SK-N-SH treated with all-trans-retinoic acid at 6 μM for 48 hours (cell line): ENCODE data around the gene XBP1.

Experiments
- ATAC-seq: fragments of 200-7000 bp; cut with Tn5 transposase; 3 replicates; pipeline ENCODE4 v1.9.1; 2020; ENCODE audit warnings: mild to moderate bottlenecking, moderate library complexity
- ARNTL ChIP-seq: fragments of 450-650 bp; formaldehyde crosslinking; IDR thresholded peaks from 2 replicates; pipeline ENCODE4 v1.5.0; 2020; ENCODE audit warnings: low read depth, mild to moderate bottlenecking, moderate library complexity, borderline replicate concordance
- BACH2 ChIP-seq: fragments of 250-450 bp; sonication (Bioruptor Pico); IDR thresholded peaks from 2 replicates; pipeline ENCODE4 v1.9.0; 2021; ENCODE audit warnings: mild to moderate bottlenecking, borderline replicate concordance
- CREB5 ChIP-seq: fragments of 250-450 bp; sonication (Bioruptor Pico); IDR thresholded peaks from 2 replicates; pipeline ENCODE4 v1.5.1; 2020; ENCODE audit warnings: low read depth, mild to moderate bottlenecking, moderate library complexity
- CSDC2 ChIP-seq: fragments of 250-450 bp; sonication (Bioruptor Pico); IDR thresholded peaks from 2 replicates; pipeline ENCODE4 v1.5.0; 2020; ENCODE audit warnings: mild to moderate bottlenecking, moderate library complexity
- CSRNP3 ChIP-seq: fragments of 250-450 bp; sonication (Bioruptor Pico); IDR thresholded peaks from 2 replicates; pipeline ENCODE4 v1.5.1; 2021; ENCODE audit warnings: mild to moderate bottlenecking, moderate library complexity
- ESRRG ChIP-seq: fragments of 250-450 bp; sonication (Bioruptor Pico); IDR thresholded peaks from 2 replicates; pipeline ENCODE4 v1.6.1; 2021; ENCODE audit warnings: mild to moderate bottlenecking
- GLIS3 ChIP-seq: fragments of 250-450 bp; sonication (Bioruptor Pico); IDR thresholded peaks from 2 replicates; pipeline ENCODE4 v1.5.0; 2020; ENCODE audit warnings: mild to moderate bottlenecking, moderate library complexity
- ISL1 ChIP-seq: fragments of 250-450 bp; sonication (Bioruptor Pico); IDR thresholded peaks from 2 replicates; pipeline ENCODE4 v2.1.2; 2022; ENCODE audit warnings: mild to moderate bottlenecking, moderate library complexity
- OSR1 ChIP-seq: fragments of 250-450 bp; sonication (Bioruptor Pico); IDR thresholded peaks from 2 replicates; pipeline ENCODE4 v1.8.0; 2022; ENCODE audit warnings: moderate library complexity, mild to moderate bottlenecking, inconsistent platforms
- PPARA ChIP-seq: fragments of 250-450 bp; sonication (Bioruptor Pico); IDR thresholded peaks from 2 replicates; pipeline ENCODE4 v1.5.0; 2020; ENCODE audit warnings: mild to moderate bottlenecking, borderline replicate concordance
- RARB ChIP-seq: fragments of 250-450 bp; sonication (Bioruptor Pico); IDR thresholded peaks from 2 replicates; pipeline ENCODE4 v1.8.0; 2021; ENCODE audit warnings: mild to moderate bottlenecking, moderate library complexity
- SNAI2 ChIP-seq: fragments of 250-450 bp; sonication (Bioruptor Pico); IDR thresholded peaks from 2 replicates; pipeline ENCODE4 v1.5.0; 2020; ENCODE audit warnings: mild to moderate bottlenecking, moderate library complexity
- TCF4 ChIP-seq: fragments of 250-450 bp; sonication (Bioruptor Pico); IDR thresholded peaks from 2 replicates; pipeline ENCODE4 v1.8.0; 2021; ENCODE audit warnings: mild to moderate bottlenecking, moderate library complexity, borderline replicate concordance
- TOX ChIP-seq: fragments of 250-450 bp; sonication (Bioruptor Pico); IDR thresholded peaks from 2 replicates; pipeline ENCODE4 v1.8.0; 2021; ENCODE audit warnings: mild to moderate bottlenecking, moderate library complexity, borderline replicate concordance
- ZC3H10 ChIP-seq: fragments of 250-450 bp; sonication (Bioruptor Pico); IDR thresholded peaks from 2 replicates; pipeline ENCODE4 v1.5.1; 2021; ENCODE audit warnings: mild to moderate bottlenecking, moderate library complexity
- ZFP3 ChIP-seq: fragments of 250-450 bp; sonication (Bioruptor Pico); IDR thresholded peaks from 2 replicates; pipeline ENCODE4 v1.5.0; 2020; ENCODE audit warnings: mild to moderate bottlenecking, moderate library complexity
- ZFP30 ChIP-seq: fragments of 450-650 bp; formaldehyde crosslinking; IDR thresholded peaks from 2 replicates; pipeline ENCODE4 v1.5.0; 2022; ENCODE audit warnings: mild to moderate bottlenecking, moderate library complexity
- ZNF565 ChIP-seq: fragments of 450-650 bp; formaldehyde crosslinking; conservative IDR thresholded peaks from 2 replicates; pipeline ENCODE4 v1.5.0; 2020; ENCODE audit warnings: low read depth, mild to moderate bottlenecking, moderate library complexity
- ZNF70 ChIP-seq: fragments of 450-650 bp; formaldehyde crosslinking; IDR thresholded peaks from 2 replicates; pipeline ENCODE4 v1.5.0; 2020; ENCODE audit warnings: mild to moderate bottlenecking, moderate library complexity
- ZNF8 ChIP-seq: fragments of 450-650 bp; formaldehyde crosslinking; IDR thresholded peaks from 2 replicates; pipeline ENCODE4 v1.5.0; 2020; ENCODE audit warnings: mild to moderate bottlenecking, moderate library complexity
- TF ChIP-seq, protein P1 (sequence below): fragments of 250-450 bp; sonication (Bioruptor Pico); IDR thresholded peaks from 2 replicates; pipeline ENCODE4 v1.5.0; 2020; ENCODE audit warnings: mild to moderate bottlenecking, moderate library complexity
- TF ChIP-seq, protein P2 (sequence below): fragments of 250-450 bp; sonication (Bioruptor Pico); IDR thresholded peaks from 2 replicates; pipeline ENCODE4 v1.8.0; 2021; ENCODE audit warnings: low read depth, mild to moderate bottlenecking, moderate library complexity, borderline replicate concordance

The XBP1 gene

DNA sequence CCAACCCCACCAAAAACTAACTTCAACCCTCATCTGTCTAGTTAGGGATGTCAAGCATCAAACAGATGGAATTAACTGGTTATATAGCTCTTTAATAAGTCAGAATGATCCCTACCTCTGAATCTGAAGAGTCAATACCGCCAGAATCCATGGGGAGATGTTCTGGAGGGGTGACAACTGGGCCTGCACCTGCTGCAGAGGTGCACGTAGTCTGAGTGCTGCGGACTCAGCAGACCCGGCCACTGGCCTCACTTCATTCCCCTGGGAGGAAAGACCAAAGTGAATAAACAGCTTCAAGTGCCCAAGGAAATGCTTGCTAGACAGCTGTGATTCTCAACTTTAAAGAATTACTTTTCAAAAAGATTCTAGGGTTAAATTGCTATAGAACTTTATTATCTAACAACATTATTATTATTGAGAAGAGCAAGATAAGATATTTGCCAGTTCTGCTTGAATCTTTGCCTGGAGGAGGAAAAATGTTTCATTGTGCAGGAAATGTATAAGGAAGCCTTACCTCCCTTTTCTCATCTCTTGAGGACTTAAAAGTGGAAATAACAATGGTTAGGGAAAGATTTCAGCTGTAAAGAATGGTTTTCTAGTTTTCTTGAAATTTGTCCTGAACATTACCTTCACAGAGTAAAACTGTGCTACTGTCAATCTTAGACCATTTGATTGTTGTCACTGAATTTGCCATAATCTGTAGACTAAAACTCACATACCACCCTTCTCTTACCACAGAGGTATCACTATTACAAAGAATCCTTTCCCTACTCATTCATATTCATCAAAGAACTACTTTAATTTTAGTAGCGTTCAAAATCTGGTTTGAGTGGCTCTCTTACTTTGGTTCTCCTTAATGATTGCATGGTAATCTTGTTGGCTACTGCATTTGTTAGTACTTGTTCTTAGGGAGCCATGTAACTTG lies 4.2 kb downstream of the XBP1 start:
- TF ChIP-seq RARB (CRISPR knock-in tag) (no peak), CSRNP3 (CRISPR knock-in tag) (no peak), TOX (CRISPR knock-in tag) (no peak), CSDC2 (CRISPR knock-in tag) (no peak), ISL1 (CRISPR knock-in tag) (no peak), ESRRG (CRISPR knock-in tag) (no peak), CREB5 (CRISPR knock-in tag) (no peak), BACH2 (no peak), ZNF70 (CRISPR knock-in tag) (no peak), ZNF565 (no peak), SNAI2 (no peak), TCF4 (CRISPR knock-in tag) (no peak), OSR1 (CRISPR knock-in tag) (no peak), ZC3H10 (CRISPR knock-in tag) (no peak), ZFP3 (CRISPR knock-in tag) (no peak)
- TF ChIP-seq, protein P1, sequence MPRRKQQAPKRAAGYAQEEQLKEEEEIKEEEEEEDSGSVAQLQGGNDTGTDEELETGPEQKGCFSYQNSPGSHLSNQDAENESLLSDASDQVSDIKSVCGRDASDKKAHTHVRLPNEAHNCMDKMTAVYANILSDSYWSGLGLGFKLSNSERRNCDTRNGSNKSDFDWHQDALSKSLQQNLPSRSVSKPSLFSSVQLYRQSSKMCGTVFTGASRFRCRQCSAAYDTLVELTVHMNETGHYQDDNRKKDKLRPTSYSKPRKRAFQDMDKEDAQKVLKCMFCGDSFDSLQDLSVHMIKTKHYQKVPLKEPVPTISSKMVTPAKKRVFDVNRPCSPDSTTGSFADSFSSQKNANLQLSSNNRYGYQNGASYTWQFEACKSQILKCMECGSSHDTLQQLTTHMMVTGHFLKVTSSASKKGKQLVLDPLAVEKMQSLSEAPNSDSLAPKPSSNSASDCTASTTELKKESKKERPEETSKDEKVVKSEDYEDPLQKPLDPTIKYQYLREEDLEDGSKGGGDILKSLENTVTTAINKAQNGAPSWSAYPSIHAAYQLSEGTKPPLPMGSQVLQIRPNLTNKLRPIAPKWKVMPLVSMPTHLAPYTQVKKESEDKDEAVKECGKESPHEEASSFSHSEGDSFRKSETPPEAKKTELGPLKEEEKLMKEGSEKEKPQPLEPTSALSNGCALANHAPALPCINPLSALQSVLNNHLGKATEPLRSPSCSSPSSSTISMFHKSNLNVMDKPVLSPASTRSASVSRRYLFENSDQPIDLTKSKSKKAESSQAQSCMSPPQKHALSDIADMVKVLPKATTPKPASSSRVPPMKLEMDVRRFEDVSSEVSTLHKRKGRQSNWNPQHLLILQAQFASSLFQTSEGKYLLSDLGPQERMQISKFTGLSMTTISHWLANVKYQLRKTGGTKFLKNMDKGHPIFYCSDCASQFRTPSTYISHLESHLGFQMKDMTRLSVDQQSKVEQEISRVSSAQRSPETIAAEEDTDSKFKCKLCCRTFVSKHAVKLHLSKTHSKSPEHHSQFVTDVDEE (CRISPR knock-in tag) = no peak
- TF ChIP-seq, protein P2, sequence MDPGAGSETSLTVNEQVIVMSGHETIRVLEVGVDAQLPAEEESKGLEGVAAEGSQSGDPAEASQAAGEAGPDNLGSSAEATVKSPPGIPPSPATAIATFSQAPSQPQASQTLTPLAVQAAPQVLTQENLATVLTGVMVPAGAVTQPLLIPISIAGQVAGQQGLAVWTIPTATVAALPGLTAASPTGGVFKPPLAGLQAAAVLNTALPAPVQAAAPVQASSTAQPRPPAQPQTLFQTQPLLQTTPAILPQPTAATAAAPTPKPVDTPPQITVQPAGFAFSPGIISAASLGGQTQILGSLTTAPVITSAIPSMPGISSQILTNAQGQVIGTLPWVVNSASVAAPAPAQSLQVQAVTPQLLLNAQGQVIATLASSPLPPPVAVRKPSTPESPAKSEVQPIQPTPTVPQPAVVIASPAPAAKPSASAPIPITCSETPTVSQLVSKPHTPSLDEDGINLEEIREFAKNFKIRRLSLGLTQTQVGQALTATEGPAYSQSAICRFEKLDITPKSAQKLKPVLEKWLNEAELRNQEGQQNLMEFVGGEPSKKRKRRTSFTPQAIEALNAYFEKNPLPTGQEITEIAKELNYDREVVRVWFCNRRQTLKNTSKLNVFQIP (CRISPR knock-in tag) = no peak
- no peak for ATAC-seq

DNA sequence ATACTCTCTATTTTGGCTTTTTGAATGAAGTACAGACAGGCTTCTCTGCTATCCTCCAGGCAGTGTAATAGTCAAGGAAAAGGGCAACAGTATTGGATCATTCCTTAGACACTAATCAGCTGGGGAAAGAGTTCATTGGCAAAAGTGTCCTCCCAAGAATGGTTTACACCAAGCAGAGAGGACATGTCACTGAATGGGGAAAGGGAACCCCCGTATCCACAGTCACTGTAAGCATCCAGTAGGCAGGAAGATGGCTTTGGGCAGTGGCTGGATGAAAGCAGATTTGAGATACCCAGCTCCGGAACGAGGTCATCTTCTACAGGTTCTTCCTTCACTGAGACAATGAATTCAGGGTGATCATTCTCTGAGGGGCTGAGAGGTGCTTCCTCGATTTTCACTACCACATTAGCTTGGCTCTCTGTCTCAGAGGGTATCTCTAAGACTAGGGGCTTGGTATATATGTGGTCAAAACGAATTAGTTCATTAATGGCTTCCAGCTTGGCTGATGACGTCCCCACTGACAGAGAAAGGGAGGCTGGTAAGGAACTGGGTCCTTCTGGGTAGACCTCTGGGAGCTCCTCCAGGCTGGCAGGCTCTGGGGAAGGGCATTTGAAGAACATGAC lies 5.2 kb downstream of the XBP1 start:
- no peak for TF ChIP-seq GLIS3
- no peak for TF ChIP-seq ZFP30 (CRISPR knock-in tag)
- TF ChIP-seq ZNF8 = no peak
- ATAC-seq = no peak

- no peak for ATAC-seq
- no peak for TF ChIP-seq PPARA (CRISPR knock-in tag)
- no peak for TF ChIP-seq ARNTL (CRISPR knock-in tag)
- TF ChIP-seq, protein P2 (CRISPR knock-in tag) = no peak
- TF ChIP-seq ESRRG (CRISPR knock-in tag) = no peak
- TF ChIP-seq ZFP30 (CRISPR knock-in tag) = no peak
- TF ChIP-seq OSR1 (CRISPR knock-in tag) = no peak
- TF ChIP-seq ISL1 (CRISPR knock-in tag) = no peak
- TF ChIP-seq SNAI2 = no peak
- no peak for TF ChIP-seq CSDC2 (CRISPR knock-in tag)
- no peak for TF ChIP-seq TOX (CRISPR knock-in tag)
- TF ChIP-seq GLIS3 = no peak
- no peak for TF ChIP-seq ZNF565
- TF ChIP-seq TCF4 (CRISPR knock-in tag) = no peak
- no peak for TF ChIP-seq ZFP3 (CRISPR knock-in tag)
- TF ChIP-seq CREB5 (CRISPR knock-in tag) = no peak
- no peak for TF ChIP-seq RARB (CRISPR knock-in tag)
- no peak for TF ChIP-seq ZNF70 (CRISPR knock-in tag)
Observed at GRCh38 chr22:28793976-28794584, 6.3 kb downstream of the XBP1 start.
